Activated T-cell treated with anti-CD3 and anti-CD28 coated beads, Interleukin-2, amount 50 U/mL, for 24 hours (primary cell): ENCODE measurements around the gene ADGRD1.

Source experiments
- DNase-seq: peaks from one replicate; pipeline ENCODE4 v3.0.0-alpha.2; 2020
- H3K27ac Mint-ChIP-seq: 2 replicates; pipeline ENCODE4 v1.8.0; 2020; ENCODE audit warnings: mild to moderate bottlenecking, mixed read lengths
- H3K27me3 Mint-ChIP-seq: 2 replicates; pipeline ENCODE4 v1.8.0; 2020; ENCODE audit warnings: mixed read lengths
- H3K36me3 Mint-ChIP-seq: 2 replicates; pipeline ENCODE4 v1.8.0; 2020; ENCODE audit warnings: low read depth, mixed read lengths
- H3K4me1 Mint-ChIP-seq: 2 replicates; pipeline ENCODE4 v1.8.0; 2020; ENCODE audit warnings: low read depth, mixed read lengths
- H3K4me3 Mint-ChIP-seq: 2 replicates; pipeline ENCODE4 v1.8.0; 2020; ENCODE audit warnings: mild to moderate bottlenecking, moderate library complexity, mixed read lengths
- H3K9me3 Mint-ChIP-seq: 2 replicates; pipeline ENCODE4 v1.8.0; 2020; ENCODE audit warnings: mixed read lengths

The ADGRD1 gene

DNA sequence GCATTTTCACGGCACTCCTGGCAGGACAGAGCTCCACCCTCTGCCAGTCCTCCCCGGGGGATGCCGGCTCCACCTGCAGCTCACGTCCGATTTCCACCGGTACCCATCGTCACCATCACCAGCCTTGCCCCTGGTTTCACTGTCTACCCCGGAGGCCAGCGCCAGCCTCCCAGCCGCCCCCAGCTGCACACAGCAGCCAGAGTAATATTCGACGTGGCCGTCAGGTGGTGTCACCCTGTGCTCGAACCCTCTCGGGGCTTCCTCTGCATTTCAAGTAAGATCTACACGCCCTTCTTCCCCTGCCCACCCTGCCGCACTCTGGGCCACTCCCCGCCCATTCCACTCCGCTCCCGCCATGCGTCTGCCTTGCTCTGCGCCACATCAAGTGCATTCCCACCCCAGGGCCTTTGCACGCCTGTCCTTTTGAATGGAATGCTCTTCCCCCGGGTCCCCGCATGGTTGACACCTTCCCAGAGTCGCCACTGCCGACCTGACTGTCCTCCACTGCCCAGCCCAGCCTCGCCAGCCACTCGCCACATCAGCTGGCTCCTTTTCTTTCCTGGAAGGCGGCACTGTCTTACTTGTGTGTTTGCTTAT, 80.3 kb downstream of the ADGRD1 start:
- no peak for DNase-seq
- Mint-ChIP-seq H3K4me1 (no peaks in the 10 kb centered on the region), H3K4me3 (no peak overlapping the region)

GRCh38 chr12:131034631-131035244, 81.0 kb downstream of the ADGRD1 start:
- no peaks in the 10 kb centered on the region for H3K4me1 Mint-ChIP-seq
- peaks cover 10% of the 10 kb centered on the region for H3K9me3 Mint-ChIP-seq
- peaks cover 6% of the 10 kb centered on the region for H3K27me3 Mint-ChIP-seq
- no peaks in the 10 kb centered on the region for H3K36me3 Mint-ChIP-seq
- H3K27ac Mint-ChIP-seq, result no peak overlapping the region
- H3K4me3 Mint-ChIP-seq, result no peak overlapping the region
- no peak for DNase-seq

More for the DNA sequence above, 80.3 kb downstream of the ADGRD1 start:
- Mint-ChIP-seq H3K27me3 (peaks cover 6% of the 10 kb centered on the region), H3K36me3 (no peaks in the 10 kb centered on the region), H3K27ac (no peak overlapping the region), H3K9me3 (peaks cover 10% of the 10 kb centered on the region)

GRCh38 chr12:131035245-131035681, 81.6 kb downstream of the ADGRD1 start:
- no peak overlapping the region for H3K4me3 Mint-ChIP-seq
- peaks cover 10% of the 10 kb centered on the region for H3K9me3 Mint-ChIP-seq
- no peak for DNase-seq
- no peak overlapping the region for H3K27ac Mint-ChIP-seq
- H3K36me3 Mint-ChIP-seq, result no peaks in the 10 kb centered on the region
- peaks cover 6% of the 10 kb centered on the region for H3K27me3 Mint-ChIP-seq
- H3K4me1 Mint-ChIP-seq, result no peaks in the 10 kb centered on the region

GRCh38 chr12:131038159-131038558, 84.5 kb downstream of the ADGRD1 start:
- H3K4me3 Mint-ChIP-seq, result no peak overlapping the region

DNA sequence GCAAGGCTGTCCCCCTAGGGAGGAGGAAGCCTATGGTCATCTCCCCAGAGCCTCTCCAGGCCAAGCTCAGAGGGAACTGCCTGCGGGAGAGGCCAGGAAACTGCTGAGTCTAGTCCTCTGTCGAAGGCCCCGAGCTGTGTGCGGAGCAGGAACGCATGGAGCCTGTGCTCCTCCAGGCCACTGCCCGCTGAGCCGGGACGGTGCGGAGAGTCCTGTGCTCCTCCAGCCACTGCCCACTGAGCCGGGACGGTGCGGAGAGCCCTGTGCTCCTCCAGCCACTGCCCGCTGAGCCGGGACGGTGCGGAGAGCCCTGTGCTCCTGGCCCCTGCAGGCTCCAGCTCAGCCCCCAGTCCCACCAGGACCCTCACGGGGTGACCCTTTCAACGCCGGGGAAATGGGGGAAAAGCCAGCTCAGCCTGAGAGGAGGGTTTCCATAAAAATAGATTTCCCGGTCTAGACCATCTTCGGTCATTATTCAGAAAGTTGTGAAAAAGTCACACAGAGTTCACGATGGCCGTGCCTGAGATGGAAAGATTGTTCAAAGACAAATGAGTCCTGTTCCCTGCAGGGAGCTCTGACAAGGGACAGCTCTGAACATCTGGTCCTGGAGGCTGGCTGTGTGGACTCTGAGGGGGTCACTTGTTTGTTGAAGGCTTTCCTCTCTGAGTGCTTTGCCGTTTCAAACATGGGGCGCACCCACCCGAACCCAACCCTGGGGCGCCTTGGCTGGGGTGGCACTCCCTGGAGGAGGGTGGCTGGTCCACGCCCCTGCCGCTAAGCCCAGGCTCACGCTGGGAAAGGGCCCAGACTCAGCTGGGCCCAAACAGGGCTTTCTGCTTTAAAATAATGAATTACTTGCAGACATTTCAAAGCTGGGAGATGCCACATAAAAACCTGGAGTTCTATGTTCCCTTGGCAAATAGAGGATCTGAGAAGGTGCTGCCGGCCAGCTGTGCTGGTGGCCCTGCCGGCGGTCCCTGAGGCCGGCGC, 85.5 kb downstream of the ADGRD1 start:
- no peak for DNase-seq
- no peaks in the 10 kb centered on the region for H3K27me3 Mint-ChIP-seq
- H3K4me1 Mint-ChIP-seq, result no peaks in the 10 kb centered on the region
- no peaks in the 10 kb centered on the region for H3K36me3 Mint-ChIP-seq
- peaks cover 10% of the 10 kb centered on the region for H3K9me3 Mint-ChIP-seq
- no peak overlapping the region for H3K4me3 Mint-ChIP-seq
- H3K27ac Mint-ChIP-seq, result no peak overlapping the region

More at GRCh38 chr12:131038159-131038558, 84.5 kb downstream of the ADGRD1 start:
- Mint-ChIP-seq H3K27me3 (no peaks in the 10 kb centered on the region), H3K4me1 (no peaks in the 10 kb centered on the region), H3K9me3 (peaks cover 10% of the 10 kb centered on the region), H3K36me3 (no peaks in the 10 kb centered on the region), H3K27ac (no peak overlapping the region)
- DNase-seq, result no peak

GRCh38 chr12:131040491-131040890, 86.8 kb downstream of the ADGRD1 start:
- no peak for DNase-seq
- H3K9me3 Mint-ChIP-seq, result peaks cover 10% of the 10 kb centered on the region
- H3K4me3 Mint-ChIP-seq, result no peak overlapping the region
- H3K27ac Mint-ChIP-seq, result no peak overlapping the region
- H3K4me1 Mint-ChIP-seq, result no peaks in the 10 kb centered on the region
- H3K27me3 Mint-ChIP-seq, result no peaks in the 10 kb centered on the region
- H3K36me3 Mint-ChIP-seq, result no peaks in the 10 kb centered on the region

GRCh38 chr12:131041216-131041967, 87.7 kb downstream of the ADGRD1 start:
- H3K36me3 Mint-ChIP-seq, result no peaks in the 10 kb centered on the region
- H3K4me3 Mint-ChIP-seq, result no peak overlapping the region
- no peaks in the 10 kb centered on the region for H3K4me1 Mint-ChIP-seq
- H3K27ac Mint-ChIP-seq, result no peak overlapping the region
- H3K9me3 Mint-ChIP-seq, result peaks cover 10% of the 10 kb centered on the region
- no peaks in the 10 kb centered on the region for H3K27me3 Mint-ChIP-seq
- no peak for DNase-seq

GRCh38 chr12:131041968-131042833, 88.5 kb downstream of the ADGRD1 start:
- no peak overlapping the region for H3K27ac Mint-ChIP-seq
- DNase-seq, result no peak
- no peak overlapping the region for H3K4me3 Mint-ChIP-seq
- peaks cover 4% of the 10 kb centered on the region for H3K9me3 Mint-ChIP-seq
- H3K4me1 Mint-ChIP-seq, result no peaks in the 10 kb centered on the region
- no peaks in the 10 kb centered on the region for H3K36me3 Mint-ChIP-seq
- no peaks in the 10 kb centered on the region for H3K27me3 Mint-ChIP-seq

DNA sequence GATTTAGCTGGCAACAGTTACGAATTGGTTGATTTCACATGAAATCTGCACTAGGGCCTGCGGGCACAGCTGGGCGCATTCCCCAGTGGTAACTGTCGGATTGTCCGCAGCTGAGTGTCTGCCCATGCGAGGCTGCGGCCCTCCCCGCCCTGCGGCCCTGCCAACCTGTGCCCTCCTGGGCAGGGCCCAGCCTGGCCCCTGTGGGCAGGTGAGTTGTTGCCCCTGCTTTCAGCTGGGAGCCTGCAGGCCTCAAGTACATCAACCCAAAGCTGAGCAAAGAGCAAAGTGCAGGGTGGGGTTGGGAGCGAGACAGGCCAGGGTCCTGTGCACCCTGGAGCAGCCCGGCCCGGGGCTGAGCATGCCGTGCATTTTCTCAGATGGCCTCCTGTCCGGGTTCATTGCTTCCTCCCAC, 89.1 kb downstream of the ADGRD1 start:
- no peak overlapping the region for H3K4me3 Mint-ChIP-seq
- H3K4me1 Mint-ChIP-seq, result no peaks in the 10 kb centered on the region
- peaks cover 2% of the 10 kb centered on the region for H3K9me3 Mint-ChIP-seq
- no peak for DNase-seq
- no peak overlapping the region for H3K27ac Mint-ChIP-seq
- no peaks in the 10 kb centered on the region for H3K36me3 Mint-ChIP-seq
- H3K27me3 Mint-ChIP-seq, result no peaks in the 10 kb centered on the region

DNA sequence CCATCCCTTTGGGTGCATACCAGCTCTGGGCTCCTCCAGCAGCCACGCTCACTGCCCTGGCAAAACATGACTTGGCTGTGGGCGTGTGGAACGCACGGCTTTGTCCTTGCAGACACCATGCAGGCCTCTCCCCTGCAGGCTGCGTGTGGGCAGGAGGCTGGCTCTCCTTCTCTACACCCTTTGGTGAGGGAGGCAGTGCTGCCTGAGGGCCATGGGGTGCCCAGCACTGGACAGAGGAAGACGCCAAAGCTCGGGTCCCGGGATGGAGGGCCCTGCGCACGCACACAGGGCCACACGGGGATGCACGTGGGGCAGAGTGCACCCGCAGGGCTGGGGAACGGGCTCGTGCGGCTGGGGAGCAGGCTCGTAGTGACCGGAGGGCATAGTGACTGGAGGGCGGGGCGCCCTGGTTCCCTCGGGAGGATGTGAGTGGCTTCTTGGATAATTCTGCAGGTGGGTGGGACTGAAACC, 89.7 kb downstream of the ADGRD1 start:
- no peak for DNase-seq
- Mint-ChIP-seq H3K36me3 (no peaks in the 10 kb centered on the region), H3K4me3 (no peak overlapping the region), H3K27ac (no peak overlapping the region), H3K4me1 (no peaks in the 10 kb centered on the region), H3K27me3 (no peaks in the 10 kb centered on the region), H3K9me3 (no peaks in the 10 kb centered on the region)

DNA sequence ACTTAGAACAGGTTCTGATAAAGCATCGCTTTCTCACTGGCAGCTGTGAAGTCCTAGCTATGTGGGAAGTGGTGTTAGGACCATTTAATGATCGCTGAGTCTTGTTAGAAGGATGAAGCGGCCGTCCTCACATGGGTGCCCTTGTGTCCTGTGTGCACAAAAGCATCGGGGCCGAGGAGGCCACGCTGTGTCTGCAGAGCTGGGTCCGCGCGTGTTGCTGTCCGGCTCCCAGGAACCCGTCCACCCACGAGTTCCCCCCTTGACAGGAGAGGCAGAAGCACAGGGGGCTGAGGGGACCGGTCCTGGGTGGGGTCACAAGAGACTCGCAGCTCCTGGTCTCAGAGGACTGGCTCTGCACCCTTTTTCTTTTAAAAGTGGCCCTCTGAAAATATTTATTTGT, 90.4 kb downstream of the ADGRD1 start:
- Mint-ChIP-seq H3K27me3 (no peaks in the 10 kb centered on the region), H3K9me3 (no peaks in the 10 kb centered on the region), H3K27ac (no peak overlapping the region), H3K4me3 (no peak overlapping the region), H3K4me1 (no peaks in the 10 kb centered on the region), H3K36me3 (no peaks in the 10 kb centered on the region)
- DNase-seq, result no peak

GRCh38 chr12:131044760-131045381, 91.2 kb downstream of the ADGRD1 start:
- H3K4me1 Mint-ChIP-seq, result no peaks in the 10 kb centered on the region
- no peaks in the 10 kb centered on the region for H3K27me3 Mint-ChIP-seq
- H3K27ac Mint-ChIP-seq, result no peak overlapping the region
- H3K9me3 Mint-ChIP-seq, result no peaks in the 10 kb centered on the region
- H3K4me3 Mint-ChIP-seq, result no peak overlapping the region
- DNase-seq, result no peak
- H3K36me3 Mint-ChIP-seq, result no peaks in the 10 kb centered on the region
